ENCODE results near the gene TMEM98. TPM values are rescaled to one million over a fixed set of nuclear protein-coding genes. Genes with fewer than 3 reads are reported as not detected.

Gene TMEM98
- total and polyA plus RNA-seq, 9 of the 15 experiments (the other 6 are each of a cell fraction or from before 2014, with no cell fraction given), result 33.5 to 164 (median 84.7) TPM

- TF ChIP-seq CHD7 (IDR thresholded peaks at IDR 0.05; ENCODE audit: low read depth, low read length) (no peak), THRB (CRISPR knock-in tag; conservative IDR thresholded peaks at IDR 0.05) (no peak), NR2C2 (CRISPR knock-in tag; IDR thresholded peaks at IDR 0.05) (no peak), NR2C2 (tag; IDR thresholded peaks at IDR 0.05) (no peak), FOXA3 (CRISPR knock-in tag; conservative IDR thresholded peaks at IDR 0.05 in 1 of 2, IDR thresholded peaks at IDR 0.05 in 1 of 2) (no peak), PHF8 (IDR thresholded peaks at IDR 0.05; ENCODE audit: borderline replicate concordance, low read length) (no peak)
These were observed 6.9 kb upstream of the TMEM98 start (continued) for GRCh38 chr17:32921017-32921416.

Data from K562 (cell line).